Measurements from ENCODE around the gene ZSCAN2.
A peak's percentile ranks its signal among the peaks of the same experiment; 100 is the strongest.

- TF ChIP-seq CTCF (IDR thresholded peaks at IDR 0.05; ENCODE audit: low read depth, low read length) (no peak), POLR2A (IDR thresholded peaks at IDR 0.05; ENCODE audit: extremely low read depth, insufficient read length) (no peak), MYC (IDR thresholded peaks at IDR 0.05; ENCODE audit: low read depth, low read length) (peak; percentile 83), MAX (IDR thresholded peaks at IDR 0.05; ENCODE audit: low read depth, low read length) (peak; percentile 98)
These were observed 500 bp upstream of the ZSCAN2 start for GRCh38 chr15:84600331-84600686.
